ENCODE results near the gene ADAMTS7.

Gene ADAMTS7

GRCh38 chr15:78811124-78811824, at the start of gene ADAMTS7:
ADAMTS7 (minus strand) TSS chr15:78811464; CDS start chr15:78811220, 244 bp downstream.
- Mint-ChIP-seq H3K27me3 (ENCODE audit: low read depth) (peaks cover 6% of the 10 kb centered on the region), H3K4me3 (peak within 1 kb of the TSS; percentile 88 to 97 (median 90)), H3K27ac (peak within 1 kb of the TSS; percentile 60 to 95 (median 89)), H3K9me3 (no peaks in the 10 kb centered on the region), H3K4me1 (peaks cover 18% of the 10 kb centered on the region), H3K36me3 (ENCODE audit: low read depth) (peaks cover 4% of the 10 kb centered on the region)
- TF ChIP-seq CTCF (IDR thresholded peaks at IDR 0.05; ENCODE audit: unreplicated experiment in 3 of 3): peak; percentile 76 to 83 (median 77)

- peaks cover 4% of the 10 kb centered on the region for H3K27me3 Mint-ChIP-seq (ENCODE audit: low read depth)
- peak; percentile 67 to 85 (median 68) for TF ChIP-seq CTCF (IDR thresholded peaks at IDR 0.05; ENCODE audit: unreplicated experiment in 3 of 3)
- H3K4me1 Mint-ChIP-seq: peaks cover 4% of the 10 kb centered on the region
- peak overlapping the region; percentile 79 to 98 (median 98) for H3K27ac Mint-ChIP-seq
- H3K9me3 Mint-ChIP-seq: no peaks in the 10 kb centered on the region
- H3K4me3 Mint-ChIP-seq: peak overlapping the region; percentile 87 to 89 (median 87)
- H3K36me3 Mint-ChIP-seq (ENCODE audit: low read depth): no peaks in the 10 kb centered on the region
These were observed 48.9 kb upstream of the ADAMTS7 start for GRCh38 chr15:78859971-78860719.

- Mint-ChIP-seq H3K4me1 (peaks cover 4% of the 10 kb centered on the region), H3K4me3 (no peak overlapping the region), H3K27ac (no peak overlapping the region), H3K9me3 (peaks cover 3% of the 10 kb centered on the region), H3K27me3 (ENCODE audit: low read depth) (peaks cover 4% of the 10 kb centered on the region), H3K36me3 (ENCODE audit: low read depth) (no peaks in the 10 kb centered on the region)
- TF ChIP-seq CTCF (IDR thresholded peaks at IDR 0.05; ENCODE audit: unreplicated experiment in 3 of 3): no peak
These were observed 44.5 kb upstream of the ADAMTS7 start for GRCh38 chr15:78855746-78856145.

GRCh38 chr15:78854833-78855372, 43.6 kb upstream of the ADAMTS7 start:
- H3K36me3 Mint-ChIP-seq (ENCODE audit: low read depth): no peaks in the 10 kb centered on the region
- peaks cover 3% of the 10 kb centered on the region for H3K9me3 Mint-ChIP-seq
- peaks cover 2% of the 10 kb centered on the region for H3K4me1 Mint-ChIP-seq
- no peak for TF ChIP-seq CTCF (IDR thresholded peaks at IDR 0.05; ENCODE audit: unreplicated experiment in 3 of 3)
- H3K4me3 Mint-ChIP-seq: no peak overlapping the region
- H3K27me3 Mint-ChIP-seq (ENCODE audit: low read depth): no peaks in the 10 kb centered on the region
- H3K27ac Mint-ChIP-seq: no peak overlapping the region

GRCh38 chr15:78853500-78853899, 42.2 kb upstream of the ADAMTS7 start:
- Mint-ChIP-seq H3K27ac (no peak overlapping the region), H3K27me3 (ENCODE audit: low read depth) (no peaks in the 10 kb centered on the region), H3K36me3 (ENCODE audit: low read depth) (no peaks in the 10 kb centered on the region), H3K9me3 (peaks cover 3% of the 10 kb centered on the region), H3K4me3 (no peak overlapping the region), H3K4me1 (no peaks in the 10 kb centered on the region)
- TF ChIP-seq CTCF (IDR thresholded peaks at IDR 0.05; ENCODE audit: unreplicated experiment in 3 of 3): no peak
